K562 (cell line): ENCODE results near the gene BCL2L1. TPM values are rescaled to one million over a fixed set of nuclear protein-coding genes. Genes with fewer than 3 reads are reported as not detected.

Experiments
- CREM ChIP-seq: IDR thresholded peaks from 2 replicates; pipeline ENCODE4 v1.6.1; 2014; ENCODE audit warnings: antibody characterized with exemption, low read depth
- HINFP ChIP-seq: fragments of 450-650 bp; conservative IDR thresholded peaks from 2 replicates; pipeline ENCODE4 v1.6.1; 2016; ENCODE audit warnings: missing genetic modification characterization, low read depth, mild to moderate bottlenecking, control low read depth, missing compliant biosample characterization
- HIVEP1 ChIP-seq: fragments of 250-450 bp; sonication (Bioruptor Pico); IDR thresholded peaks from 2 replicates; pipeline ENCODE4 v1.4.0; 2020; ENCODE audit warnings: mild to moderate bottlenecking
- HMBOX1 ChIP-seq: sonication (generic); IDR thresholded peaks from 2 replicates; pipeline ENCODE4 v1.6.1; 2016
- KDM1A ChIP-seq, 2 experiments: fragments of 450-650 bp; IDR thresholded peaks; 2 replicates each; pipeline ENCODE4 v1.6.1; 2016; ENCODE audit warnings: mild to moderate bottlenecking in 2 of 2
- RFX5 ChIP-seq: IDR thresholded peaks from 2 replicates; pipeline ENCODE4 v1.6.1; 2011; ENCODE audit warnings: low read depth, mild to moderate bottlenecking, improper control_type of control experiment, low read length
- RNF2 ChIP-seq: sonication (generic); IDR thresholded peaks from 2 replicates; pipeline ENCODE4 v1.6.1; 2016
- ZBTB40 ChIP-seq, 2 experiments: fragments of 450-650 bp in 1 of 2; sonication (generic) in 1 of 2; formaldehyde crosslinking in 1 of 2; IDR thresholded peaks; 2 replicates each; pipeline versions ENCODE4 v1.7.1 to v1.9.0; 2016 to 2022; ENCODE audit warnings: inconsistent platforms in 1 of 2, mild to moderate bottlenecking in 1 of 2, missing genetic modification reagents in 1 of 2
- ZC3H8 ChIP-seq: fragments of 450-650 bp; IDR thresholded peaks from 2 replicates; pipeline ENCODE4 v1.6.1; 2017
- ZFP30 ChIP-seq: fragments of 250-450 bp; sonication (Bioruptor Pico); IDR thresholded peaks from 2 replicates; pipeline ENCODE4 v1.8.0; 2022; ENCODE audit warnings: moderate library complexity, mild to moderate bottlenecking, inconsistent platforms, borderline replicate concordance
- ZFPM2 ChIP-seq: fragments of 250-450 bp; sonication (Bioruptor Pico); IDR thresholded peaks from 2 replicates; pipeline ENCODE4 v1.5.1; 2022; ENCODE audit warnings: mild to moderate bottlenecking
- ZNF124 ChIP-seq: sonication (generic); formaldehyde crosslinking; IDR thresholded peaks from 2 replicates; pipeline ENCODE4 v1.8.1; 2022; ENCODE audit warnings: missing genetic modification reagents
- ZNF175 ChIP-seq: fragments of 200-800 bp; sonication (Bioruptor generic); IDR thresholded peaks from 2 replicates; pipeline ENCODE4 v1.6.1; 2016; ENCODE audit warnings: low read depth, mild to moderate bottlenecking, missing genetic modification characterization, missing compliant biosample characterization
- ZNF316 ChIP-seq: fragments of 450-650 bp; IDR thresholded peaks from 2 replicates; pipeline ENCODE4 v1.6.1; 2016
- ZNF398 ChIP-seq: fragments of 250-450 bp; sonication (Bioruptor Pico); IDR thresholded peaks from 2 replicates; pipeline ENCODE4 v1.8.0; 2021; ENCODE audit warnings: moderate library complexity, mild to moderate bottlenecking, inconsistent platforms
- polyA plus RNA-seq, 8 experiments: library from polyadenylated mRNA; depleted of rRNA in 4 of 8; stranded (reverse) in 5 of 8; unstranded in 3 of 8; fragments of >200 nt; fragmentation: Nextera tagmentation in 2 of 8; fragmentation: Illumina TruSeq in 1 of 8; extraction: Ambion mirVana in 2 of 8; extraction: Trizol in 1 of 8; gene quantifications; 2 replicates each; pipeline versions ENCODE4 v1.2.1 to v1.2.3, GENCODE V29; 2011 to 2014; ENCODE audit warnings: inconsistent platforms in 1 of 8, missing spikeins in 1 of 8
- total RNA-seq, 7 experiments: library from RNA; depleted of rRNA in 6 of 7; stranded (reverse); fragments of >200 nt in 6 of 7; fragmentation: Illumina TruSeq in 2 of 7; extraction: Trizol in 2 of 7; gene quantifications; 2 replicates each; pipeline versions ENCODE4 v1.2.1 to v1.2.3, GENCODE V29; 2011 to 2021; ENCODE audit warnings: low replicate concordance in 1 of 7

BCL2L1 gene
- total and polyA plus RNA-seq, 9 of the 15 experiments (the other 6 are each of a cell fraction or from before 2014, with no cell fraction given), result 3.3 to 182 (median 120) TPM

GRCh38 chr20:31673943-31674463 is 48.7 kb downstream of the BCL2L1 start (continued):
- TF ChIP-seq ZBTB40 (IDR thresholded peaks at IDR 0.05), result no peak
- no peak for TF ChIP-seq ZBTB40 (CRISPR knock-in tag; IDR thresholded peaks at IDR 0.05)
- peak; percentile 51; the same call in 1 of the 2 replicates for TF ChIP-seq HINFP
- TF ChIP-seq HMBOX1, result peak; percentile 53; the same call in 1 of the 2 replicates
- peak; percentile 54; the same call in 1 of the 2 replicates for TF ChIP-seq ZNF175 (CRISPR knock-in tag)
- no peak for TF ChIP-seq ZNF398 (CRISPR knock-in tag)
- TF ChIP-seq RNF2, result peak; percentile 54; the same call in 1 of the 2 replicates
- no peak for TF ChIP-seq ZFPM2 (CRISPR knock-in tag)
- TF ChIP-seq KDM1A (IDR thresholded peaks at IDR 0.05), result peak; percentile 56 to 65; a peak in 3 of 4 replicates
- TF ChIP-seq RFX5, result no peak
- no peak for TF ChIP-seq ZFP30 (CRISPR knock-in tag)
- no peak for TF ChIP-seq ZNF316
- TF ChIP-seq ZNF124, result no peak
- peak; percentile 34; the same call in 1 of the 2 replicates for TF ChIP-seq HIVEP1 (CRISPR knock-in tag)
- TF ChIP-seq ZC3H8, result no peak
- peak; percentile 43; the same call in 1 of the 2 replicates for TF ChIP-seq CREM
